Body of pancreas (tissue), 4 donors: Measurements from ENCODE around the gene TNS3.

Experiments
- CTCF ChIP-seq, 7 experiments: fragments of 450-650 bp in 4 of 7; fragments of 200-600 bp in 3 of 7; sonication (generic) in 3 of 7; IDR thresholded peaks; one replicate each; pipeline ENCODE4 v1.5.1; 2016 to 2019; ENCODE audit warnings: antibody characterized with exemption in 7 of 7
- POLR2A ChIP-seq, 3 donors: fragments of 450-650 bp; IDR thresholded peaks; one replicate each; pipeline ENCODE4 v1.6.1; 2016; ENCODE audit warnings: antibody characterized with exemption in 3 of 3, mild to moderate bottlenecking in 2 of 3

GRCh38 chr7:47313564-47313963, 268.3 kb downstream of the TNS3 start:
- TF ChIP-seq CTCF (IDR thresholded peaks at IDR 0.05) (no peak), POLR2A (IDR thresholded peaks at IDR 0.05) (no peak)
